OCI-LY3 (cell line): ENCODE data around the gene DTYMK.

Experiments used
- H2AFZ ChIP-seq: fragments of 200-600, 300-600 bp; shearing (Covaris generic); 2 replicates; pipeline ENCODE4 v1.6.0; 2014; ENCODE audit warnings: antibody characterized with exemption, low read depth, low read length
- H3K27ac ChIP-seq: fragments of 200-600, 300-600 bp; sonication (generic); 2 replicates; pipeline ENCODE4 v1.5.1; 2014; ENCODE audit warnings: mild to moderate bottlenecking, low read length, moderate library complexity, mixed read lengths
- H3K27me3 ChIP-seq: fragments of 200-600, 300-600 bp; sonication (generic); 2 replicates; pipeline ENCODE4 v1.6.1; 2014; ENCODE audit warnings: low read depth, low read length, mixed read lengths
- H3K36me3 ChIP-seq: fragments of 200-600, 300-600 bp; sonication (generic); replicated peaks from 2 replicates; pipeline ENCODE3; 2014; ENCODE audit warnings: low read depth, low read length, mixed read lengths
- H3K4me1 ChIP-seq: fragments of 300-600, 200-600 bp; sonication (generic); 2 replicates; pipeline ENCODE4 v1.6.1; 2014; ENCODE audit warnings: low read length, mixed read lengths
- H3K4me2 ChIP-seq: fragments of 200-600, 300-600 bp; sonication (generic); 2 replicates; pipeline ENCODE4 v1.6.1; 2014; ENCODE audit warnings: low read length, mixed read lengths
- H3K4me3 ChIP-seq: fragments of 300-600, 200-600 bp; sonication (generic); 2 replicates; pipeline ENCODE4 v1.5.1; 2014; ENCODE audit warnings: antibody characterized with exemption, mild to moderate bottlenecking, low read length, moderate library complexity
- H3K79me2 ChIP-seq: fragments of 300-600, 200-600 bp; shearing (Covaris generic); 2 replicates; pipeline ENCODE4 v1.6.1; 2014; ENCODE audit warnings: mild to moderate bottlenecking, low read length, mixed read lengths
- H3K9ac ChIP-seq: fragments of 300-600, 200-600 bp; shearing (Covaris generic); 2 replicates; pipeline ENCODE4 v1.6.0; 2014; ENCODE audit warnings: mild to moderate bottlenecking, low read length, moderate library complexity
- H3K9me3 ChIP-seq: fragments of 200-600, 300-600 bp; shearing (Covaris generic); 2 replicates; pipeline ENCODE4 v1.6.1; 2014; ENCODE audit warnings: low read length, mixed read lengths; ENCODE audit not compliant: insufficient read depth
- H4K20me1 ChIP-seq: fragments of 200-600, 300-600 bp; sonication (generic); 2 replicates; pipeline ENCODE4 v1.6.1; 2016; ENCODE audit warnings: low read length, mixed read lengths; ENCODE audit not compliant: insufficient read depth
- EZH2phosphoT487 ChIP-seq: fragments of 200-600 bp; shearing (Covaris generic); IDR thresholded peaks from 2 replicates; pipeline ENCODE4 v1.6.1; 2018; ENCODE audit warnings: antibody characterized with exemption, mixed run types, low read depth
- TF ChIP-seq, protein P1 (sequence below): fragments of 200-600, 300-600 bp; sonication (generic); IDR thresholded peaks from 2 replicates; pipeline ENCODE4 v1.5.1; 2014; ENCODE audit warnings: antibody characterized with exemption, low read length, low read depth

The DTYMK gene

DNA sequence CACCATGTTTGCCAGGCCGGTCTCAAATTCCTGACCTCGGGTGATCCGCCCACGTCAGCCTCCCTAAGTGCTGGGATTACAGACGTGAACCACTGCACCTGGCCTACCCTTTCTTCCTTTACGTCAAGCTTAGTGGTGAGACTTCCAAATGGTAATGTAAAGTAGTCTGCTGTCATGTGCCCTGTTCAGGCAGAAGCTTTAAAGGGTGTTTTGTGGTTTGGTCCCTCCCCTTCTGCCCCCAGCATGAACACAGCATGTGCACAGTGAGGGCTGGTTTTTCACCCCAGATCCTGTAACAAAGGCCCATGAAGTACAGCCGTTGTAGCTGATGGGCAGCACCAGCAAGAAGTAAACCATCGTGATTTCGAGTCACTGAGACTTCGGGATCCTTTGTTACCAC is 2.7 kb upstream of the DTYMK start:
- peaks cover 16% of the 10 kb centered on the region for H3K36me3 ChIP-seq
- H3K27ac ChIP-seq = no peak overlapping the region

DNA sequence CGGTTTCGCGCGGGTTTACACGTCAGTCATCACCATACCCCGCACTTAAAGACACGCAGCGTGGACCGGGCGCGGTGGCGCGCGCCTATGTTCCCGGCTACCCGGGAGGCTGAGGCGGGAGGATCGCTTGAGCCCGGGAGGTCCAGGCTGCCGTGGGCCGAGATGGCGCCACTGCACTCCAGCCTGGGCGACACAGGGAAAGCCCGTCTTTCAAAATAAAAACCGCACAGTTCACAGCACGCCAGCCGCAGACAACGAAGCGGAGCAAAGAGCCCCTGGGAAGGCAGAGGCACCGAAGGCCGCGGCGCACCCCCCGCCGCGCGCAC is 328 bp downstream of the DTYMK start:
- H3K4me3 ChIP-seq = peak overlapping the region; percentile 96
- H2AFZ ChIP-seq = peak overlapping the region; percentile 69; the same call in 1 of the 2 replicates
- H3K4me1 ChIP-seq = peaks cover 14% of the 10 kb centered on the region
- TF ChIP-seq EZH2phosphoT487 = no peak
- TF ChIP-seq, protein P1, sequence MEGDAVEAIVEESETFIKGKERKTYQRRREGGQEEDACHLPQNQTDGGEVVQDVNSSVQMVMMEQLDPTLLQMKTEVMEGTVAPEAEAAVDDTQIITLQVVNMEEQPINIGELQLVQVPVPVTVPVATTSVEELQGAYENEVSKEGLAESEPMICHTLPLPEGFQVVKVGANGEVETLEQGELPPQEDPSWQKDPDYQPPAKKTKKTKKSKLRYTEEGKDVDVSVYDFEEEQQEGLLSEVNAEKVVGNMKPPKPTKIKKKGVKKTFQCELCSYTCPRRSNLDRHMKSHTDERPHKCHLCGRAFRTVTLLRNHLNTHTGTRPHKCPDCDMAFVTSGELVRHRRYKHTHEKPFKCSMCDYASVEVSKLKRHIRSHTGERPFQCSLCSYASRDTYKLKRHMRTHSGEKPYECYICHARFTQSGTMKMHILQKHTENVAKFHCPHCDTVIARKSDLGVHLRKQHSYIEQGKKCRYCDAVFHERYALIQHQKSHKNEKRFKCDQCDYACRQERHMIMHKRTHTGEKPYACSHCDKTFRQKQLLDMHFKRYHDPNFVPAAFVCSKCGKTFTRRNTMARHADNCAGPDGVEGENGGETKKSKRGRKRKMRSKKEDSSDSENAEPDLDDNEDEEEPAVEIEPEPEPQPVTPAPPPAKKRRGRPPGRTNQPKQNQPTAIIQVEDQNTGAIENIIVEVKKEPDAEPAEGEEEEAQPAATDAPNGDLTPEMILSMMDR = no peak
- H3K9me3 ChIP-seq = no peaks in the 10 kb centered on the region
- H3K27ac ChIP-seq = peak overlapping the region; percentile 59
- no peaks in the 10 kb centered on the region for H4K20me1 ChIP-seq
- H3K4me2 ChIP-seq = peak overlapping the region; percentile 85
- H3K27me3 ChIP-seq = no peaks in the 10 kb centered on the region
- peaks cover 68% of the 10 kb centered on the region for H3K79me2 ChIP-seq
- H3K9ac ChIP-seq = peak overlapping the region; percentile 91
- peaks cover 29% of the 10 kb centered on the region for H3K36me3 ChIP-seq

More for the DNA sequence above, 2.7 kb upstream of the DTYMK start:
- no peak overlapping the region for H2AFZ ChIP-seq
- H3K27me3 ChIP-seq = no peaks in the 10 kb centered on the region
- H3K9ac ChIP-seq = no peak overlapping the region
- peaks cover 14% of the 10 kb centered on the region for H3K4me1 ChIP-seq
- H3K9me3 ChIP-seq = no peaks in the 10 kb centered on the region
- H3K4me2 ChIP-seq = no peak overlapping the region
- no peak for TF ChIP-seq EZH2phosphoT487
- TF ChIP-seq, protein P1 = no peak
- no peaks in the 10 kb centered on the region for H4K20me1 ChIP-seq
- no peak overlapping the region for H3K4me3 ChIP-seq
- H3K79me2 ChIP-seq = peaks cover 45% of the 10 kb centered on the region

GRCh38 chr2:241680827-241681599 is 5.6 kb downstream of the DTYMK start:
- Histone ChIP-seq H3K4me2 (no peak overlapping the region), H3K36me3 (peaks cover 20% of the 10 kb centered on the region), H3K27me3 (no peaks in the 10 kb centered on the region), H4K20me1 (no peaks in the 10 kb centered on the region), H3K27ac (no peak overlapping the region), H3K79me2 (peaks cover 39% of the 10 kb centered on the region), H3K4me1 (peaks cover 6% of the 10 kb centered on the region), H2AFZ (no peak overlapping the region), H3K4me3 (no peak overlapping the region), H3K9ac (no peak overlapping the region), H3K9me3 (no peaks in the 10 kb centered on the region)
- TF ChIP-seq, protein P1 = no peak
- no peak for TF ChIP-seq EZH2phosphoT487

GRCh38 chr2:241680044-241680443 is 6.6 kb downstream of the DTYMK start:
- H3K27ac ChIP-seq = no peak overlapping the region
- TF ChIP-seq, protein P1 = no peak
- no peak for TF ChIP-seq EZH2phosphoT487
- H3K9me3 ChIP-seq = no peaks in the 10 kb centered on the region
- no peaks in the 10 kb centered on the region for H3K27me3 ChIP-seq
- no peak overlapping the region for H3K4me3 ChIP-seq
- no peak overlapping the region for H2AFZ ChIP-seq
- H3K36me3 ChIP-seq = peaks cover 20% of the 10 kb centered on the region
- no peak overlapping the region for H3K4me2 ChIP-seq
- peaks cover 30% of the 10 kb centered on the region for H3K79me2 ChIP-seq
- no peak overlapping the region for H3K9ac ChIP-seq
- H4K20me1 ChIP-seq = no peaks in the 10 kb centered on the region
- H3K4me1 ChIP-seq = no peaks in the 10 kb centered on the region
